ENCODE measurements around the gene RBM38. TPM values are rescaled to one million over a fixed set of nuclear protein-coding genes. Genes with fewer than 3 reads are reported as not detected.

The RBM38 gene
- total and polyA plus RNA-seq, 2 of the 13 experiments (the other 11 are each of a cell fraction or from before 2014, with no cell fraction given) = 24.2 to 34.2 TPM

GRCh38 chr20:57399587-57400155 is 8.5 kb downstream of the RBM38 start:
- H3K4me1 ChIP-seq (ENCODE audit: insufficient read depth, low read length) = no peaks in the 10 kb centered on the region
- CTCF ChIA-PET (ENCODE audit: low intra/inter-chr PET ratio, low total read pairs) = no interaction called here
- no peak for ATAC-seq
- POLR2A ChIA-PET = no interaction called here
- H3K79me2 ChIP-seq (ENCODE audit: insufficient read depth, low read length) = no peaks in the 10 kb centered on the region
- H3K27ac ChIP-seq (ENCODE audit: extremely low read length, insufficient read depth, low read length) = no peak overlapping the region
- in situ Hi-C loops (cut with HindIII; ENCODE audit: extremely low pct_ligation_motif_present, low pct_unique_long_range_greater_than_20kb) = loop anchor here (25.0 kb wide), 1 partner anchor 813 kb away; no protein-coding TSS in a partner anchor
- 94% methylated on average over 21 of the region's 21 CpGs for WGBS (ENCODE audit: low lambda C conversion rate)
- H2AFZ ChIP-seq (ENCODE audit: low read length) = no peak overlapping the region
- H3K4me2 ChIP-seq (ENCODE audit: low read depth, low read length) = no peak overlapping the region
- no peak overlapping the region for H3K9ac ChIP-seq (ENCODE audit: insufficient read depth, low read depth, low read length)
- H3K4me3 ChIP-seq (replicated peaks in 1 of 3; ENCODE audit: insufficient read depth in 1 of 3, low read depth in 2 of 3, low read length in 3 of 3) = no peak overlapping the region
- H3K9me3 ChIP-seq (ENCODE audit: low read length) = no peaks in the 10 kb centered on the region
- H4K20me1 ChIP-seq (ENCODE audit: insufficient read depth, low read length) = no peaks in the 10 kb centered on the region
- DNase-seq (ENCODE audit: low spot score) = no peak
- intact Hi-C loops (cut with micrococcal nuclease; ENCODE audit: unreplicated experiment) = no loop called here
- FAIRE-seq = no peak
- BruUV-seq (replicated peaks) = no TSS peak
- H3K27me3 ChIP-seq (ENCODE audit: control insufficient read depth in 1 of 2, insufficient read depth in 2 of 2, low read length in 2 of 2) = no peaks in the 10 kb centered on the region
- peaks cover 34 to 70% of the 10 kb centered on the region in 2 experiments for H3K36me3 ChIP-seq (replicated peaks in 1 of 2; ENCODE audit: control insufficient read depth in 1 of 2, insufficient read depth in 2 of 2, low read length in 2 of 2)
- TF ChIP-seq ATF4 (CRISPR knock-in tag; IDR thresholded peaks at IDR 0.05) (no peak), ZNF318 (CRISPR knock-in tag; IDR thresholded peaks at IDR 0.05) (no peak), ATF2 (CRISPR knock-in tag; IDR thresholded peaks at IDR 0.05) (no peak), ADNP (CRISPR knock-in tag; IDR thresholded peaks at IDR 0.05) (no peak), HNF1A (IDR thresholded peaks at IDR 0.05; ENCODE audit: low read depth) (no peak), HNF1A (CRISPR knock-in tag; IDR thresholded peaks at IDR 0.05; ENCODE audit: borderline replicate concordance) (no peak), TAF15 (IDR thresholded peaks at IDR 0.05; ENCODE audit: low read depth, low read length, poor library complexity, severe bottlenecking) (no peak), SNRNP70 (IDR thresholded peaks at IDR 0.05; ENCODE audit: low read depth, low read length) (no peak), ARNT (IDR thresholded peaks at IDR 0.05) (no peak)
